HepG2 (cell line): ENCODE measurements around the gene TMUB1. TPM values are rescaled to one million over a fixed set of nuclear protein-coding genes. Genes with fewer than 3 reads are reported as not detected.

Experiments used
- KDM5B ChIP-seq: sonication (generic); formaldehyde crosslinking; IDR thresholded peaks from 2 replicates; pipeline ENCODE4 v1.4.0; 2020; ENCODE audit warnings: missing genetic modification reagents, mild to moderate bottlenecking, borderline replicate concordance
- MAF1 ChIP-seq: sonication (generic); formaldehyde crosslinking; IDR thresholded peaks from 2 replicates; pipeline ENCODE4 v1.5.0; 2020; ENCODE audit warnings: missing genetic modification reagents, borderline replicate concordance
- PTBP1 ChIP-seq: fragments of 200-400 bp; formaldehyde crosslinking; IDR thresholded peaks from 2 replicates; pipeline ENCODE4 v1.6.1; 2018; ENCODE audit warnings: low read length, low read depth; ENCODE audit not compliant: poor library complexity, severe bottlenecking
- RBFOX2 ChIP-seq: fragments of 200-400 bp; formaldehyde crosslinking; IDR thresholded peaks from 2 replicates; pipeline ENCODE4 v1.6.1; 2017; ENCODE audit warnings: low read depth, mild to moderate bottlenecking, low read length
- RXRA ChIP-seq: sonication (generic); formaldehyde crosslinking; IDR thresholded peaks from 2 replicates; pipeline ENCODE4 v1.5.1; 2020; ENCODE audit warnings: missing genetic modification reagents
- SUZ12 ChIP-seq: fragments of 150-350 bp; IDR thresholded peaks from 2 replicates; pipeline ENCODE4 v1.6.1; 2014; ENCODE audit warnings: low read depth, low read length
- TRIM24 ChIP-seq: sonication (generic); formaldehyde crosslinking; IDR thresholded peaks from 2 replicates; pipeline ENCODE4 v1.8.0; 2022; ENCODE audit warnings: mild to moderate bottlenecking, missing genetic modification reagents
- ZBTB7A ChIP-seq: sonication (generic); formaldehyde crosslinking; IDR thresholded peaks from 2 replicates; pipeline ENCODE4 v1.8.0; 2022; ENCODE audit warnings: mild to moderate bottlenecking, missing genetic modification reagents
- ZNF263 ChIP-seq: sonication (generic); formaldehyde crosslinking; IDR thresholded peaks from 2 replicates; pipeline ENCODE4 v1.4.0; 2020; ENCODE audit warnings: missing genetic modification reagents
- ZNF550 ChIP-seq: sonication (generic); formaldehyde crosslinking; IDR thresholded peaks from 2 replicates; pipeline ENCODE4 v1.4.0; 2020; ENCODE audit warnings: mild to moderate bottlenecking, missing genetic modification reagents, borderline replicate concordance
- ZNF616 ChIP-seq: sonication (generic); formaldehyde crosslinking; IDR thresholded peaks from 2 replicates; pipeline ENCODE4 v1.5.0; 2020; ENCODE audit warnings: low read depth, mild to moderate bottlenecking, missing genetic modification reagents
- ZNF883 ChIP-seq: sonication (generic); formaldehyde crosslinking; IDR thresholded peaks from 2 replicates; pipeline ENCODE4 v1.5.1; 2020; ENCODE audit warnings: mild to moderate bottlenecking, missing genetic modification reagents; ENCODE audit errors: not compliant biosample characterization
- ZSCAN20 ChIP-seq: sonication (generic); formaldehyde crosslinking; IDR thresholded peaks from 2 replicates; pipeline ENCODE4 v1.4.0; 2020; ENCODE audit warnings: missing genetic modification reagents, mild to moderate bottlenecking, borderline replicate concordance
- polyA plus RNA-seq, 8 experiments: library from polyadenylated mRNA; depleted of rRNA in 3 of 8; stranded (reverse) in 7 of 8; unstranded in 1 of 8; fragments of >200 nt; fragmentation: Illumina TruSeq in 4 of 8; extraction: Trizol in 4 of 8; gene quantifications; 2 replicates each; pipeline versions ENCODE4 v1.2.1 to v1.2.3, GENCODE V29; 2011 to 2016; ENCODE audit warnings: low read depth in 4 of 8, missing spikeins in 1 of 8, mixed read lengths in 1 of 8; ENCODE audit not compliant: insufficient read depth in 1 of 8
- total RNA-seq, 5 experiments: library from RNA; depleted of rRNA; stranded (reverse); fragments of >200 nt; fragmentation: Illumina TruSeq; extraction: Trizol; gene quantifications; 2 replicates each; pipeline ENCODE4 v1.2.3, GENCODE V29; 2016; ENCODE audit warnings: low read depth in 1 of 5
- TF ChIP-seq, protein P1 (sequence below): sonication (generic); formaldehyde crosslinking; IDR thresholded peaks from 2 replicates; pipeline ENCODE4 v1.5.1; 2020; ENCODE audit warnings: mild to moderate bottlenecking, missing genetic modification reagents, moderate library complexity
- TF ChIP-seq, protein P2 (sequence below): sonication (generic); formaldehyde crosslinking; IDR thresholded peaks from 2 replicates; pipeline ENCODE4 v1.4.0; 2020; ENCODE audit warnings: missing genetic modification reagents
- TF ChIP-seq, protein P3 (sequence below): sonication (generic); formaldehyde crosslinking; IDR thresholded peaks from 2 replicates; pipeline ENCODE4 v1.4.0; 2020; ENCODE audit warnings: missing genetic modification reagents
- TF ChIP-seq, protein P4 (sequence below): IDR thresholded peaks from 2 replicates; pipeline ENCODE4 v1.6.1; 2012; ENCODE audit warnings: inconsistent platforms

TMUB1 gene
- total and polyA plus RNA-seq, 2 of the 13 experiments (the other 11 are each of a cell fraction or from before 2014, with no cell fraction given), result 44.8 to 51.6 TPM

DNA sequence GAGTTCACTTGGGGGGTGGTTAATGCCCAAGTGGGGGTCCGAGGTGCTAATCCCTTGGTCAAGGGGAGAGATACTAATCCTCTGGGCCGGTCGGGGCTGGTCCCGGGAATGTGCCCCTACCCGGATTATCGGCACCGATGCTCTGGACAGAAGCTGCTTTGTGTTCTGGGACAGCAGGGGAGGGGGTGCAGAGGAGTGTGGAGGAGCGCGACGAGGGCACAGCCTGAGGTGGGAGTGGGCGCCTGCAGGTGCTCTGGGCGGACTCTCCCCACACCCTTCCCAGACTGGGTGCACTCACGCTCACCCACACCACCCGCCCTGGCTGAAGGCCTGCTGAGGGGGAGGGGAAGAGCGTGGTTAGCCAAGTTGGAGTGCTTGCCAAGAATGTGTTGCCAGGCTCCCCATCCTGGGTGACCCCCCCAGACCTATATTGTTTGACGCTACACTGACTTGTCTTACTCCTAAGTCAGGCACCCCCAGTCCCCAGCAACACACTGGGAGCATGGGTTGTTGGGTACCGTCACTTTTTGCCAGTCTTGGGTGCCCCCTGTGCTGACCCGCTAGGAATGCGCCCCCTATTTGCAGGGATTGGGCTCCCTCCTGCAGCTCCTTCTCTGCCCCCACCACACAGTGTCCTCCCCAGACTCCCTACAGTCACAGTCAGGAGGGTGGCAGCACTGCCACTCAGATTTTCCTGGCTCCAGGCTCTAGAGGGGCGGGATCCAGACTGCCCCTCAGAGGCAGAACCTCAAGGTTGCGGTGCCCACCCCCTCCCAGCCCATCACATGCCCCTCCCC, 22.7 kb downstream of the TMUB1 start (continued):
- TF ChIP-seq, protein P1, sequence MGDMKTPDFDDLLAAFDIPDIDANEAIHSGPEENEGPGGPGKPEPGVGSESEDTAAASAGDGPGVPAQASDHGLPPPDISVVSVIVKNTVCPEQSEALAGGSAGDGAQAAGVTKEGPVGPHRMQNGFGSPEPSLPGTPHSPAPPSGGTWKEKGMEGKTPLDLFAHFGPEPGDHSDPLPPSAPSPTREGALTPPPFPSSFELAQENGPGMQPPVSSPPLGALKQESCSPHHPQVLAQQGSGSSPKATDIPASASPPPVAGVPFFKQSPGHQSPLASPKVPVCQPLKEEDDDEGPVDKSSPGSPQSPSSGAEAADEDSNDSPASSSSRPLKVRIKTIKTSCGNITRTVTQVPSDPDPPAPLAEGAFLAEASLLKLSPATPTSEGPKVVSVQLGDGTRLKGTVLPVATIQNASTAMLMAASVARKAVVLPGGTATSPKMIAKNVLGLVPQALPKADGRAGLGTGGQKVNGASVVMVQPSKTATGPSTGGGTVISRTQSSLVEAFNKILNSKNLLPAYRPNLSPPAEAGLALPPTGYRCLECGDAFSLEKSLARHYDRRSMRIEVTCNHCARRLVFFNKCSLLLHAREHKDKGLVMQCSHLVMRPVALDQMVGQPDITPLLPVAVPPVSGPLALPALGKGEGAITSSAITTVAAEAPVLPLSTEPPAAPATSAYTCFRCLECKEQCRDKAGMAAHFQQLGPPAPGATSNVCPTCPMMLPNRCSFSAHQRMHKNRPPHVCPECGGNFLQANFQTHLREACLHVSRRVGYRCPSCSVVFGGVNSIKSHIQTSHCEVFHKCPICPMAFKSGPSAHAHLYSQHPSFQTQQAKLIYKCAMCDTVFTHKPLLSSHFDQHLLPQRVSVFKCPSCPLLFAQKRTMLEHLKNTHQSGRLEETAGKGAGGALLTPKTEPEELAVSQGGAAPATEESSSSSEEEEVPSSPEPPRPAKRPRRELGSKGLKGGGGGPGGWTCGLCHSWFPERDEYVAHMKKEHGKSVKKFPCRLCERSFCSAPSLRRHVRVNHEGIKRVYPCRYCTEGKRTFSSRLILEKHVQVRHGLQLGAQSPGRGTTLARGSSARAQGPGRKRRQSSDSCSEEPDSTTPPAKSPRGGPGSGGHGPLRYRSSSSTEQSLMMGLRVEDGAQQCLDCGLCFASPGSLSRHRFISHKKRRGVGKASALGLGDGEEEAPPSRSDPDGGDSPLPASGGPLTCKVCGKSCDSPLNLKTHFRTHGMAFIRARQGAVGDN (CRISPR knock-in tag), result peak; percentile 30
- TF ChIP-seq, protein P2, sequence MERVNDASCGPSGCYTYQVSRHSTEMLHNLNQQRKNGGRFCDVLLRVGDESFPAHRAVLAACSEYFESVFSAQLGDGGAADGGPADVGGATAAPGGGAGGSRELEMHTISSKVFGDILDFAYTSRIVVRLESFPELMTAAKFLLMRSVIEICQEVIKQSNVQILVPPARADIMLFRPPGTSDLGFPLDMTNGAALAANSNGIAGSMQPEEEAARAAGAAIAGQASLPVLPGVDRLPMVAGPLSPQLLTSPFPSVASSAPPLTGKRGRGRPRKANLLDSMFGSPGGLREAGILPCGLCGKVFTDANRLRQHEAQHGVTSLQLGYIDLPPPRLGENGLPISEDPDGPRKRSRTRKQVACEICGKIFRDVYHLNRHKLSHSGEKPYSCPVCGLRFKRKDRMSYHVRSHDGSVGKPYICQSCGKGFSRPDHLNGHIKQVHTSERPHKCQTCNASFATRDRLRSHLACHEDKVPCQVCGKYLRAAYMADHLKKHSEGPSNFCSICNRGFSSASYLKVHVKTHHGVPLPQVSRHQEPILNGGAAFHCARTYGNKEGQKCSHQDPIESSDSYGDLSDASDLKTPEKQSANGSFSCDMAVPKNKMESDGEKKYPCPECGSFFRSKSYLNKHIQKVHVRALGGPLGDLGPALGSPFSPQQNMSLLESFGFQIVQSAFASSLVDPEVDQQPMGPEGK (CRISPR knock-in tag), result peak; percentile 47; the same call in 1 of the 2 replicates
- TF ChIP-seq ZNF616 (CRISPR knock-in tag) (peak; percentile 73; the same call in 1 of the 2 replicates), ZSCAN20 (CRISPR knock-in tag) (no peak), ZBTB7A (0 out of 2 replicates have a peak, but pooled peaks have one; percentile 18), TRIM24 (CRISPR knock-in tag) (no peak), MAF1 (CRISPR knock-in tag) (0 out of 2 replicates have a peak, but pooled peaks have one; percentile 20), ZNF883 (peak; percentile 15), KDM5B (CRISPR knock-in tag) (0 out of 2 replicates have a peak, but pooled peaks have one; percentile 25), ZNF263 (CRISPR knock-in tag) (peak; percentile 12; the same call in 1 of the 2 replicates), SUZ12 (no peak), RBFOX2 (0 out of 2 replicates have a peak, but pooled peaks have one; percentile 25), ZNF550 (CRISPR knock-in tag) (no peak), RXRA (peak; percentile 9; the same call in 1 of the 2 replicates), PTBP1 (no peak)
- TF ChIP-seq, protein P3, sequence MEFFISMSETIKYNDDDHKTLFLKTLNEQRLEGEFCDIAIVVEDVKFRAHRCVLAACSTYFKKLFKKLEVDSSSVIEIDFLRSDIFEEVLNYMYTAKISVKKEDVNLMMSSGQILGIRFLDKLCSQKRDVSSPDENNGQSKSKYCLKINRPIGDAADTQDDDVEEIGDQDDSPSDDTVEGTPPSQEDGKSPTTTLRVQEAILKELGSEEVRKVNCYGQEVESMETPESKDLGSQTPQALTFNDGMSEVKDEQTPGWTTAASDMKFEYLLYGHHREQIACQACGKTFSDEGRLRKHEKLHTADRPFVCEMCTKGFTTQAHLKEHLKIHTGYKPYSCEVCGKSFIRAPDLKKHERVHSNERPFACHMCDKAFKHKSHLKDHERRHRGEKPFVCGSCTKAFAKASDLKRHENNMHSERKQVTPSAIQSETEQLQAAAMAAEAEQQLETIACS (CRISPR knock-in tag), result 0 out of 2 replicates have a peak, but pooled peaks have one; percentile 20
- TF ChIP-seq, protein P4, sequence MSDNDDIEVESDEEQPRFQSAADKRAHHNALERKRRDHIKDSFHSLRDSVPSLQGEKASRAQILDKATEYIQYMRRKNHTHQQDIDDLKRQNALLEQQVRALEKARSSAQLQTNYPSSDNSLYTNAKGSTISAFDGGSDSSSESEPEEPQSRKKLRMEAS, result peak; percentile 21; the same call in 1 of the 2 replicates
